Heart right ventricle (tissue), 16 donors: ENCODE results near the gene CXADR. TPM values are rescaled to one million over a fixed set of nuclear protein-coding genes. Genes with fewer than 3 reads are reported as not detected.

ENCODE experiments used
- ATAC-seq, 8 donors: fragments of 200-7000 bp; cut with Tn5 transposase; one replicate each; pipeline ENCODE4 v1.9.1; 2020; ENCODE audit warnings: mild to moderate bottlenecking in 8 of 8, moderate library complexity in 8 of 8, moderate number of reproducible peaks in 1 of 8
- DNase-seq, 2 donors: peaks; one replicate each; pipeline ENCODE4 v3.0.0-alpha.2; 2020
- H3K27ac ChIP-seq, 10 donors: fragments of 200-600 bp; sonication (generic) in 2 of 10; one replicate each; pipeline versions ENCODE4 v1.5.0 to v1.8.0; 2020 to 2022; ENCODE audit warnings: mild to moderate bottlenecking in 3 of 10
- H3K27me3 ChIP-seq, 7 donors: fragments of 200-600 bp; one replicate each; pipeline ENCODE4 v1.8.0; 2021 to 2022; ENCODE audit warnings: mild to moderate bottlenecking in 2 of 7
- H3K36me3 ChIP-seq, 9 donors: fragments of 200-600 bp; sonication (generic) in 1 of 9; one replicate each; pipeline versions ENCODE4 v1.5.0 to v1.8.0; 2020 to 2022; ENCODE audit warnings: mild to moderate bottlenecking in 2 of 9
- H3K4me1 ChIP-seq, 9 donors: fragments of 200-600 bp; sonication (generic) in 1 of 9; one replicate each; pipeline versions ENCODE4 v1.5.0 to v1.8.0; 2020 to 2022; ENCODE audit warnings: mild to moderate bottlenecking in 4 of 9
- H3K4me3 ChIP-seq, 10 donors: fragments of 200-600 bp; sonication (generic) in 2 of 10; one replicate each; pipeline versions ENCODE4 v1.5.0 to v1.8.0; 2020 to 2022; ENCODE audit warnings: mild to moderate bottlenecking in 7 of 10, moderate library complexity in 2 of 10
- H3K9me3 ChIP-seq, 11 donors: fragments of 200-600 bp in 10 of 11; sonication (generic) in 2 of 11; one replicate each; pipeline versions ENCODE4 v1.5.0 to v1.8.0; 2013 to 2022; ENCODE audit warnings: mild to moderate bottlenecking in 2 of 11, control low read depth in 1 of 11, moderate library complexity in 1 of 11
- CTCF ChIP-seq, 9 donors: fragments of 200-600 bp; sonication (generic) in 2 of 9; IDR thresholded peaks; one replicate each; pipeline versions ENCODE4 v1.5.0 to v1.8.0; 2021 to 2022; ENCODE audit warnings: antibody characterized with exemption in 9 of 9, mild to moderate bottlenecking in 5 of 9, moderate library complexity in 1 of 9
- WGBS, 2 donors: extraction: QIAGEN DNeasy Blood & Tissue Kit; methylation state at CpG; one replicate each; pipeline ENCODE4 v1.1.7; 2013; ENCODE audit warnings: inconsistent platforms in 1 of 2; 5-methylcytosine and 5-hydroxymethylcytosine counted together
- intact Hi-C, 10 donors: fragments of 100-400 bp; cut with DNase I; formaldehyde crosslinking; loops; one replicate each; pipeline versions ENCODE4 v1.11.1 to v1.14.2; 2022
- polyA plus RNA-seq, 2 donors: library from polyadenylated mRNA; stranded (reverse); fragments of 200-250 nt; gene quantifications; one replicate each; pipeline ENCODE4 v1.2.3, GENCODE V29; 2013
- total RNA-seq, 10 donors: library from RNA; stranded (reverse); fragmentation: NEBNext Ultra II Directional in 3 of 10; extraction: Animal tissue kit (Norgen Biotek cat#: 25700) in 3 of 10; gene quantifications; one replicate each; pipeline versions ENCODE4 v1.2.1 to v1.2.4, GENCODE V29; 2021 to 2023
- donor health status: Arrhythmogenic right ventricular cardiomyopathy.
- donor health status: ischemic (EF 13 %, LVEDD 7.1; RV severe dilation, severe dysfunction).
- donor health status: healthy with polysubstance abuse.
- donor health status: DM: no; HTN: yes; CAD: no.
- donor health status: DM: no; HTN: no; CAD: no.
- donor health status: ischemic (EF 25% LVEDD 6.9; RV normal size, moderate dysfunction).
- donor health status: ischemic (EF 25% LVEDD 5.7; RV mildly dilated, moderate dysfunction).
- donor health status: healthy.
- donor health status: DM: yes; HTN: yes; CAD: no.
- donor health status: Ischemic cardiomyopathy.
- donor health status: ischemic (EF 35%, LVEDD 5.7; RV mildly dilated, moderate dysfunction).
- donor health status: nonischemic (EF 11% LVEDD 7.7; RV severe dilation, severe dysfunction).
- donor health status: DM: yes; HTN: yes; CAD: no.
- donor health status: PGD.
- donor health status: ischemic (EF 29% LVEDD 5.4; RV normal size, mild dysfunction).
- donor health status: nonischemic (EF 23%, LVEDD 6.1; RV moderate dilation, normal function).

Gene CXADR
- total and polyA plus RNA-seq, 12 donors, result 6.4 to 42.1 (median 27.7) TPM

GRCh38 chr21:17468698-17469097 is 44.1 kb upstream of the CXADR start:
- no peak for ATAC-seq
- H3K4me1 ChIP-seq, result peaks cover 0 to 7% (median 0%) of the 10 kb centered on the region in 9 donors
- no peaks in the 10 kb centered on the region for H3K27me3 ChIP-seq
- 94 to 95% methylated on average over 1 of the region's 1 CpG for WGBS, 2 donors
- H3K9me3 ChIP-seq, result no peaks in the 10 kb centered on the region
- no peak overlapping the region for H3K27ac ChIP-seq
- no peak for DNase-seq
- H3K36me3 ChIP-seq, result no peaks in the 10 kb centered on the region
- intact Hi-C loops, result no loop called here
- no peak overlapping the region for H3K4me3 ChIP-seq
- TF ChIP-seq CTCF (IDR thresholded peaks at IDR 0.05), result no peak

GRCh38 chr21:17469727-17470126 is 43.1 kb upstream of the CXADR start:
- DNase-seq, result no peak
- no peaks in the 10 kb centered on the region for H3K36me3 ChIP-seq
- WGBS, 2 donors, result 94 to 100% methylated on average over 1 of the region's 1 CpG
- intact Hi-C loops, result no loop called here
- peaks cover 0 to 7% (median 0%) of the 10 kb centered on the region in 9 donors for H3K4me1 ChIP-seq
- H3K27me3 ChIP-seq, result no peaks in the 10 kb centered on the region
- TF ChIP-seq CTCF (IDR thresholded peaks at IDR 0.05), result no peak
- no peak for ATAC-seq
- no peak overlapping the region for H3K4me3 ChIP-seq
- H3K27ac ChIP-seq, result no peak overlapping the region
- no peaks in the 10 kb centered on the region for H3K9me3 ChIP-seq

GRCh38 chr21:17472182-17472581 is 40.7 kb upstream of the CXADR start:
- Histone ChIP-seq H3K36me3 (no peaks in the 10 kb centered on the region), H3K27me3 (no peaks in the 10 kb centered on the region), H3K4me1 (peaks cover 0 to 7% (median 0%) of the 10 kb centered on the region in 9 donors), H3K9me3 (no peaks in the 10 kb centered on the region), H3K27ac (no peak overlapping the region), H3K4me3 (no peak overlapping the region)
- intact Hi-C loops, result no loop called here
- TF ChIP-seq CTCF (IDR thresholded peaks at IDR 0.05), result no peak
- ATAC-seq (no peak), DNase-seq (no peak)
- WGBS, 2 donors, result 77 to 93% methylated on average over 1 of the region's 1 CpG

GRCh38 chr21:17472592-17473271 is 40.1 kb upstream of the CXADR start:
- no peak overlapping the region for H3K4me3 ChIP-seq
- DNase-seq, result no peak
- no peak overlapping the region for H3K27ac ChIP-seq
- TF ChIP-seq CTCF (IDR thresholded peaks at IDR 0.05), result no peak
- ATAC-seq, result no peak
- intact Hi-C loops, result no loop called here
- peaks cover 0 to 5% (median 0%) of the 10 kb centered on the region in 9 donors for H3K4me1 ChIP-seq
- H3K36me3 ChIP-seq, result no peaks in the 10 kb centered on the region
- 88 to 90% methylated on average over 7 of the region's 7 CpGs for WGBS, 2 donors
- no peaks in the 10 kb centered on the region for H3K9me3 ChIP-seq
- H3K27me3 ChIP-seq, result no peaks in the 10 kb centered on the region
